NCI-H2081 treated with DMSO at 0.1 percent for 48 hours (cell line): Measurements from ENCODE around the gene GPBP1.
"Not testable (repeated sequence)": the region's sequence is repeated elsewhere in the genome, so short reads cannot be mapped to it uniquely, and the experiment has no call there.

Source experiments
- DNase-seq: peaks from one replicate; lab custom pipeline; 2025; lab: John Stamatoyannopoulos, UW

GPBP1 gene

DNA sequence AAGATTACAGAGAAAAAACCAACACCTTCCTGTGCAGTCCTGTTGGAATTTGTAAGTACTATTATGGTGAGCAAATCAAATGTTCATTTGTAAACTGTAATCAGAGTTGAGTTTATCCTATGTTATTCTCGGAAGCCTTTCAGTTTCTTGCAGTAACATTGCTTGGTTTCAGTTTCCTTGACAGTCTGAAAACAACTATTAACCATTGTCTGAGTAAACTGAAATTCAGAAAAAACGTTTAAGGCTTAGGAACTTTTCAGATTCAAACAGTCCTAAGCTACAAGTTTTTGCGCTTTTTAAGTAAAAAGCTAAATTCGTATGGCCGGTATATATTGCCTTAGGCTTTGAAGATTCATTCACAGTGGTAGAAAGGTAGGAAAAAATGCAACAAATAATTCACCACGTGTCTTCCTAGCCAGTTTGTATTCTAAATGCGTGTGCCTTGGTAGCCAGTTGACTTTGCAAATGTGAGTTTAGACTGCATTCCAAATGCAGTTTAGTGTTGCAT, 2.5 kb downstream of the GPBP1 start:
- DNase-seq: no peak

- DNase-seq: no peak
Observed at GRCh38 chr5:57177479-57178156, 3.8 kb downstream of the GPBP1 start.

- DNase-seq: not testable (repeated sequence)
Observed at GRCh38 chr5:57178238-57178637, 4.4 kb downstream of the GPBP1 start.

- no peak for DNase-seq
Observed at GRCh38 chr5:57179262-57180200, 5.7 kb downstream of the GPBP1 start.

- DNase-seq: no peak
Observed at GRCh38 chr5:57181154-57181553, 7.3 kb downstream of the GPBP1 start.

GRCh38 chr5:57184322-57184721, 10.5 kb downstream of the GPBP1 start:
- DNase-seq: no peak

GRCh38 chr5:57185313-57185712, 11.5 kb downstream of the GPBP1 start:
- no peak for DNase-seq

- no peak for DNase-seq
Observed at GRCh38 chr5:57186194-57186593, 12.3 kb downstream of the GPBP1 start.

DNA sequence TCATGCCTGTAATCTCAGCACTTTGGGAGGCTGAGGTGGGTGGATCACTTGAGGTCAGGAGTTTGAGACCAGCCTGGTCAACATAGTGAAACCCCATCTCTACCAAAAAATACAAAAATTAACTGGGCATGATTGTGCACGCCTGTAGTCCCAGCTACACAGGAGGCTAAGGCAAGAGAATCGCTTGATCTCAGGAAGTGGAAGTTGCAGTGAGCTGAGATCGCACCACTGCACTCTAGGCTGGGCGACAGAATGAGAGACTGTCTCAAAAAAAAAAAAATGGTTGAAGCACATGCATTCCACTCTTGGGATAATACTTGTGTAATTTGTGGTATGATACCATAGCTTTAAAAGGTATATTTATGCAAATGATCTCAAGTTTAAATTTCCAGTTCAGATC, 14.1 kb downstream of the GPBP1 start:
- not testable (repeated sequence) for DNase-seq

- no peak for DNase-seq
Observed at GRCh38 chr5:57189515-57189914, 15.7 kb downstream of the GPBP1 start.

GRCh38 chr5:57190593-57190992, 16.7 kb downstream of the GPBP1 start:
- no peak for DNase-seq

GRCh38 chr5:57191163-57191562, 17.3 kb downstream of the GPBP1 start:
- no peak for DNase-seq

GRCh38 chr5:57191986-57192385, 18.1 kb downstream of the GPBP1 start:
- no peak for DNase-seq

- not testable (repeated sequence) for DNase-seq
Observed at GRCh38 chr5:57192832-57193231, 19.0 kb downstream of the GPBP1 start.

GRCh38 chr5:57193757-57194413, 20.0 kb downstream of the GPBP1 start:
- no peak for DNase-seq

GRCh38 chr5:57194653-57195052, 20.8 kb downstream of the GPBP1 start:
- DNase-seq: no peak

GRCh38 chr5:57195060-57195459, 21.2 kb downstream of the GPBP1 start:
- no peak for DNase-seq

- no peak for DNase-seq
Observed at GRCh38 chr5:57199866-57200265, 26.0 kb downstream of the GPBP1 start.

DNA sequence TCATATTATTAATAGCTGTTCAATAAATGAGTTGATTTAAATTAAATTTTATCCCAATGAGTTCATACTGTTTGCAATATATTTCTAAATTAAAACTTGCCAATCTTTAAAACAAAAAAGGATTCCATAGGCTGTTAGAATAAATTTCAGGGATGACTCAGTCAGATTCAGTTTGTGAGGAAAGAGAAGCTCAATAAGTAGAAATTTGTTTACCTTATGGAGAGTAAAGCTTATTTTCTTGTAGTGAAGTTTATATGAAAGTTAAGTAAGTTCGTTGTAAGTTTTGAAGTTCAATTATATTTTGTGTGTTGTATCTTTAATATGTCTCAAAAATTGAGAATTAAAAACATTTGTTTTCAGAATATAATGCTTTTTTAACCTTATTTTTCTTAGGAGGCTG, 29.0 kb downstream of the GPBP1 start:
- no peak for DNase-seq

GRCh38 chr5:57207007-57207653, 33.3 kb downstream of the GPBP1 start:
- DNase-seq: no peak

DNA sequence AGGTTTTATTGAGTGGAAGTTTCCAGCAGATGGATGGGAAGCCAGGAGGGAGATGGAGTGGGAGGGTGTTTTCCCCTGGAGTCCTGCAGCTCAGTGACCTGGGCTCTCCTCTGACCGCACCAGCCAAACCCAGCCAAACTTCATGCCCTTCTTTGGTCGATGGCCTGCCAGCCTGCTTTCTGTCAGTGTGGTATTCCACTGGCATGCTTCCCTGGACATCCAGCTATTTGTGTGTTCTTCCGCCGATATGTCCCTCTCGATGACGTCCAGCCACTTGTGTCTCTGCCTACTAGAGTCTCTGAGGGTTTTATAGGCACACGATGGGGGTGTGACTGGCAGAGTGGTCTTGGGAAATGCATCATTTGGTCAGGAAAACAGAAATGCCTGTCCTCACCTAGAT, 33.8 kb downstream of the GPBP1 start:
- no peak for DNase-seq
